ENCODE measurements around the gene ANKK1. TPM values are rescaled to one million over a fixed set of nuclear protein-coding genes. Genes with fewer than 3 reads are reported as not detected.

ANKK1 gene
- total and polyA plus RNA-seq, 2 of the 8 experiments (the other 6 are each of a cell fraction or from before 2014, with no cell fraction given), result 0.11 TPM; not detected in 1

DNA sequence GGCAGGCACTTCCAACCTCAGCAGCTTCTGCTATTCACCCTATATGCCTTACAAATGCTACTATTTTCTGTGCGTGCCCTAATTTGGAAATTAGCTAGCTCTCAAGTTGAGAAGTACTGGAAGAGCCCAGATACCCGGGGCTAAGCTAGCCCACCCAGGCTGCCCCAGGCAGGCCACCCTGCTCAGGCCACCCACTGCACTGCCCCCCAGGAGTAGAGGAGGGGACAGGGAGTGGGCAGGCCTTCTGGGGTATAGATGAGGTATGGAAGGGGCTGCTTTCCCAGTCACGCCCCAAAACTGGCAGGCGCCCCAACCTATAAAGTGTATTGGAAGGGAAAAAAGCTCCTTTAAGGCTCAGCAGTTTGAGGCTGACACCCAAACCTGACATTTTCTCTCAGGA is 44.2 kb downstream of the ANKK1 start:
- CTCF ChIA-PET (ENCODE audit: partially characterized antibody), result interaction anchor here (0.8 to 3.4 kb wide), 6 partner anchors 11 to 99 kb away, joined by 3 to 13 read pairs (median 5); no protein-coding TSS in a partner anchor

More for the DNA sequence above, 44.2 kb downstream of the ANKK1 start:
- H2BK120ac ChIP-seq (replicated peaks; ENCODE audit: low read depth, low read length), result no peak overlapping the region
- H2BK20ac ChIP-seq (ENCODE audit: low read length), result no peak overlapping the region
- no peak overlapping the region for H3K4me3 ChIP-seq (ENCODE audit: extremely low read depth in 1 of 4, insufficient read depth in 2 of 4, low read depth in 3 of 4, low read length in 4 of 4)
- H2BK12ac ChIP-seq (ENCODE audit: low read depth, low read length), result no peak overlapping the region
- TF ChIP-seq EZH2 (IDR thresholded peaks at IDR 0.05; ENCODE audit: low read depth, low read length, severe bottlenecking), result no peak
- TF ChIP-seq, protein P1, sequence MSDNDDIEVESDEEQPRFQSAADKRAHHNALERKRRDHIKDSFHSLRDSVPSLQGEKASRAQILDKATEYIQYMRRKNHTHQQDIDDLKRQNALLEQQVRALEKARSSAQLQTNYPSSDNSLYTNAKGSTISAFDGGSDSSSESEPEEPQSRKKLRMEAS (IDR thresholded peaks at IDR 0.05), result no peak
- TF ChIP-seq SP4 (IDR thresholded peaks at IDR 0.05; ENCODE audit: low read length), result no peak
- no peak for TF ChIP-seq EP300 (IDR thresholded peaks at IDR 0.05; ENCODE audit: borderline replicate concordance in 1 of 2, low read depth in 2 of 2, low read length in 2 of 2)
- TF ChIP-seq ZNF274 (IDR thresholded peaks at IDR 0.05; ENCODE audit: borderline replicate concordance, extremely low read depth, low read length), result no peak
- no peak overlapping the region for H2AFZ ChIP-seq (ENCODE audit: low read length)
- H4K5ac ChIP-seq (ENCODE audit: insufficient read length, low read depth, low read length), result no peak overlapping the region
- H4K8ac ChIP-seq (ENCODE audit: extremely low read depth, insufficient read depth, low read length), result no peak overlapping the region
- H3K79me1 ChIP-seq (ENCODE audit: low read depth, low read length), result no peaks in the 10 kb centered on the region
- no peaks in the 10 kb centered on the region; a peak in 1 of 7 replicates for H3K27me3 ChIP-seq (replicated peaks in 1 of 4; ENCODE audit: control insufficient read depth in 3 of 4, extremely low read depth in 1 of 4, insufficient read depth in 3 of 4, low read length in 3 of 4)
- H3K18ac ChIP-seq (ENCODE audit: extremely low read depth, low read length), result no peak overlapping the region
- no peaks in the 10 kb centered on the region for H3K36me3 ChIP-seq (ENCODE audit: control insufficient read depth in 2 of 4, insufficient read depth in 4 of 4, low read length in 3 of 4)
- no peak overlapping the region for H3K9ac ChIP-seq (replicated peaks in 1 of 4; ENCODE audit: extremely low read depth in 1 of 4, low read depth in 3 of 4, low read length in 3 of 4)
- H2BK5ac ChIP-seq (ENCODE audit: low read depth, low read length), result no peak overlapping the region
- DNase-seq (ENCODE audit: low read depth in 1 of 2, low spot score in 2 of 2), result no peak
- H3K23me2 ChIP-seq (ENCODE audit: low read depth, low read length), result no peaks in the 10 kb centered on the region
- no peak overlapping the region for H3K23ac ChIP-seq (ENCODE audit: insufficient read length)
- H3K4me2 ChIP-seq (ENCODE audit: insufficient read depth in 1 of 2, low read depth in 2 of 2, low read length in 2 of 2), result no peak overlapping the region
- WGBS, 2 experiments (ENCODE audit: extremely low coverage in 1 of 2, insufficient coverage in 1 of 2, insufficient read length in 1 of 2, insufficient replicate concordance in 2 of 2, low coverage in 1 of 2, low lambda C conversion rate in 2 of 2, missing lambda C conversion rate in 1 of 2), result 95% methylated on average over 4 of the region's 4 CpGs; no CpG with 5 or more reads in 1 of the 2 experiments
- FAIRE-seq, result no peak
- no peaks in the 10 kb centered on the region for H3K9me3 ChIP-seq (ENCODE audit: insufficient read depth in 2 of 2, low read depth in 1 of 2, low read length in 1 of 2)
- no peak overlapping the region for H3K14ac ChIP-seq (ENCODE audit: insufficient read length)
- H4K91ac ChIP-seq (replicated peaks; ENCODE audit: insufficient read length, low read length), result no peak overlapping the region
- peaks cover 0 to 8% (median 1%) of the 10 kb centered on the region in 4 experiments; a peak in 3 of 7 replicates for H3K4me1 ChIP-seq (replicated peaks in 1 of 4; ENCODE audit: control insufficient read depth in 3 of 4, insufficient read depth in 4 of 4, low read length in 3 of 4)
- no peak overlapping the region for H3K27ac ChIP-seq (ENCODE audit: low read depth, low read length)
- H3K79me2 ChIP-seq (ENCODE audit: control insufficient read depth in 1 of 2, insufficient read depth in 2 of 2, low read length in 2 of 2), result no peaks in the 10 kb centered on the region
- H2AK5ac ChIP-seq (ENCODE audit: low read depth, low read length), result no peak overlapping the region
- POLR2A ChIA-PET (ENCODE audit: partially characterized antibody), result interaction anchor here (0.6 kb wide), 1 partner anchor 14 kb away, joined by 3 read pairs; no protein-coding TSS in a partner anchor
- no peaks in the 10 kb centered on the region for H4K20me1 ChIP-seq (replicated peaks in 1 of 2; ENCODE audit: control insufficient read depth in 1 of 2, insufficient read depth in 2 of 2, low read length in 2 of 2)
- no peak overlapping the region for H2BK15ac ChIP-seq (ENCODE audit: low read length)
- H3K56ac ChIP-seq (replicated peaks; ENCODE audit: insufficient read length, low read depth, low read length), result no peak overlapping the region
- no peak overlapping the region for H3K4ac ChIP-seq (replicated peaks; ENCODE audit: insufficient read length, low read depth, low read length)
